ENCODE results near the gene SPRYD7. TPM values are rescaled to one million over a fixed set of nuclear protein-coding genes. Genes with fewer than 3 reads are reported as not detected.

SPRYD7 gene
- total RNA-seq, 1 donor from 2014 or later: 2.7 TPM

DNA sequence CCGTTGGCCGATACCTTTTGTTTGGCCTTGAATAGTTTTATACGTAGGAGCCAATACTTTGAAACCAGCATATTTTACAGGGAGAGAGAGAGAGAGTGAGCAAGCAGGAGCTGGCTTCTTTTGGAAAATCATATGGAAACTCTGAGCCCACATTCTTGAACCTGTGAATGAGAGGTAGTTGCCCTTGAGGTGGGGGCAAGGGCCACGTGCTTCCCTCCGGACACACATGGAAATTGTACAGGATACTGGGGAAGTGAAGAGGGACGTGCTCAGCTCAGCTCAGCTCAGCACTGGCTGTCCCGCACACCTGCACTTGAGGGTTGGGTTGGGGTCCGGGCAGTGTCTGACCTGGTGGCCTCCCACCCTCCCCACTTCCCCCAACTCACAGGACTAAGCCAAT is 68.3 kb downstream of the SPRYD7 start:
- intact Hi-C loops (cut with micrococcal nuclease): no loop called here

GRCh38 chr13:49865218-49865617 is 70.9 kb downstream of the SPRYD7 start:
- intact Hi-C loops (cut with micrococcal nuclease): no loop called here

GRCh38 chr13:49864509-49864908 is 71.6 kb downstream of the SPRYD7 start:
- intact Hi-C loops (cut with micrococcal nuclease): no loop called here

Other genes with a start within 250 kb of the SPRYD7 start
- gene EBPL, start 244.9 kb downstream of the SPRYD7 start, total RNA-seq: 35.5 and 35.6 TPM in 2 replicates
- 42.4 and 42.8 TPM in 2 replicates for gene KPNA3, start 143.7 kb downstream of the SPRYD7 start, total RNA-seq
- 18.4 and 20.4 TPM in 2 replicates for gene TRIM13, start 60.7 kb upstream of the SPRYD7 start, total RNA-seq
- 0.59 TPM in 1 of 2 replicates, not detected in the other for gene KCNRG, start 79.1 kb upstream of the SPRYD7 start, total RNA-seq